Liver (tissue), 9 donors: ENCODE results near the gene TANGO2. TPM values are rescaled to one million over a fixed set of nuclear protein-coding genes. Genes with fewer than 3 reads are reported as not detected.

Experiments used
- DNase-seq: peaks from one replicate; pipeline ENCODE4 v3.0.0-alpha.2; 2017; ENCODE audit warnings: low spot score
- H3K27ac ChIP-seq, 2 donors: one replicate each; pipeline ENCODE4 v1.7.0; 2013; ENCODE audit warnings: inconsistent platforms in 2 of 2, low read length in 2 of 2, control low read depth in 1 of 2, low read depth in 1 of 2, mild to moderate bottlenecking in 1 of 2
- H3K27me3 ChIP-seq, 4 donors: one replicate each; pipeline versions ENCODE4 v1.6.1 to v1.7.0; 2013; ENCODE audit warnings: low read length in 3 of 4, inconsistent platforms in 1 of 4, mild to moderate bottlenecking in 1 of 4, moderate library complexity in 1 of 4; ENCODE audit not compliant: control insufficient read depth in 4 of 4, insufficient read depth in 4 of 4
- H3K36me3 ChIP-seq, 4 donors: one replicate each; pipeline versions ENCODE4 v1.6.1 to v1.7.0; 2013; ENCODE audit warnings: low read length in 3 of 4, mild to moderate bottlenecking in 3 of 4, low read depth in 1 of 4, moderate library complexity in 1 of 4; ENCODE audit not compliant: control insufficient read depth in 4 of 4, insufficient read depth in 3 of 4
- H3K4me1 ChIP-seq, 4 donors: one replicate each; pipeline versions ENCODE4 v1.6.1 to v1.7.0; 2013; ENCODE audit warnings: low read length in 3 of 4, mild to moderate bottlenecking in 3 of 4, moderate library complexity in 1 of 4; ENCODE audit not compliant: control insufficient read depth in 4 of 4, insufficient read depth in 4 of 4
- H3K4me3 ChIP-seq, 3 donors: one replicate each; pipeline versions ENCODE4 v1.6.1 to v1.7.0; 2013; ENCODE audit warnings: low read length in 3 of 3, control low read depth in 1 of 3, low read depth in 1 of 3, mild to moderate bottlenecking in 1 of 3
- H3K9ac ChIP-seq, 2 donors: one replicate each; pipeline ENCODE4 v1.7.0; 2013; ENCODE audit warnings: low read length in 2 of 2, mild to moderate bottlenecking in 2 of 2, moderate library complexity in 2 of 2, control low read depth in 1 of 2, low read depth in 1 of 2
- H3K9me3 ChIP-seq, 4 donors: one replicate each; pipeline versions ENCODE4 v1.6.1 to v1.7.0; 2013; ENCODE audit warnings: low read length in 3 of 4; ENCODE audit not compliant: control insufficient read depth in 4 of 4
- ATF3 ChIP-seq: IDR thresholded peaks from 2 replicates; pipeline ENCODE4 v1.6.1; 2016; ENCODE audit warnings: antibody characterized with exemption
- CTCF ChIP-seq: fragments of 150-350 bp; IDR thresholded peaks from 2 replicates; pipeline ENCODE4 v1.5.1; 2017; ENCODE audit warnings: improper control_type of control experiment, low read depth, low read length; ENCODE audit not compliant: missing input control
- EGR1 ChIP-seq, 2 donors: IDR thresholded peaks; 2 replicates each; pipeline ENCODE4 v1.6.1; 2016 to 2018; ENCODE audit warnings: antibody characterized with exemption in 2 of 2, low read depth in 2 of 2
- FOXA2 ChIP-seq: IDR thresholded peaks from 2 replicates; pipeline ENCODE4 v1.6.1; 2016; ENCODE audit warnings: antibody characterized with exemption
- JUND ChIP-seq, 2 donors: IDR thresholded peaks; 2 replicates each; pipeline ENCODE4 v1.6.1; 2016; ENCODE audit warnings: antibody characterized with exemption in 2 of 2
- NR2F2 ChIP-seq: IDR thresholded peaks from 2 replicates; pipeline ENCODE4 v1.6.1; 2016; ENCODE audit warnings: antibody characterized with exemption
- TAF1 ChIP-seq: conservative IDR thresholded peaks from 2 replicates; pipeline ENCODE4 v1.6.1; 2016; ENCODE audit warnings: antibody characterized with exemption, mild to moderate bottlenecking
- ZBTB33 ChIP-seq: IDR thresholded peaks from 2 replicates; pipeline ENCODE4 v1.6.1; 2016; ENCODE audit warnings: antibody characterized with exemption
- WGBS: extraction: QIAGEN DNeasy Blood & Tissue Kit; methylation state at CpG from one replicate; pipeline ENCODE4 v1.1.7; 2013; 5-methylcytosine and 5-hydroxymethylcytosine counted together
- polyA plus RNA-seq, 2 donors: library from polyadenylated mRNA; stranded (reverse) in 1 of 2; unstranded in 1 of 2; fragments of 200-250 nt in 1 of 2; fragments of >200 nt in 1 of 2; fragmentation: Nextera tagmentation in 1 of 2; extraction: Ambion mirVana in 1 of 2; gene quantifications; one replicate each; pipeline versions ENCODE4 v1.2.1 to v1.2.3, GENCODE V29; 2013 to 2015
- total RNA-seq, 2 donors: library from RNA; depleted of rRNA; stranded (reverse); fragments of >200 nt; gene quantifications; one replicate each; pipeline ENCODE4 v1.2.3, GENCODE V29; 2014
- TF ChIP-seq, protein P1 (sequence below): IDR thresholded peaks from 2 replicates; pipeline ENCODE4 v1.6.1; 2016; ENCODE audit warnings: antibody characterized with exemption
- TF ChIP-seq, protein P2 (sequence below): IDR thresholded peaks from 2 replicates; pipeline ENCODE4 v1.6.1; 2016; ENCODE audit warnings: antibody characterized with exemption, mild to moderate bottlenecking
- donor health status: healthy.
- donor health status: healthy.
- donor health status: healthy.
- donor health status: healthy.
- donor health status: healthy.

Gene TANGO2
- total and polyA plus RNA-seq, 4 donors: 10.8 to 153 (median 16.1) TPM

GRCh38 chr22:19982991-19983578 lies 37.8 kb upstream of the TANGO2 start:
- DNase-seq: no peak
- TF ChIP-seq CTCF (no peak), EGR1 (IDR thresholded peaks at IDR 0.05; ENCODE audit: low read depth in 2 of 2) (no peak), ZBTB33 (no peak), TAF1 (no peak)
- H3K27ac ChIP-seq: no peak overlapping the region
- H3K36me3 ChIP-seq: peaks cover 0 to 30% (median 4%) of the 10 kb centered on the region in 4 donors
- no peaks in the 10 kb centered on the region for H3K27me3 ChIP-seq
- peaks cover 2 to 20% (median 8%) of the 10 kb centered on the region in 4 donors for H3K4me1 ChIP-seq
- no peaks in the 10 kb centered on the region for H3K9me3 ChIP-seq
- H3K9ac ChIP-seq: no peak overlapping the region
- no peak overlapping the region for H3K4me3 ChIP-seq
- WGBS: 89% methylated on average over 8 of the region's 8 CpGs

- peaks cover 2 to 23% (median 8%) of the 10 kb centered on the region in 4 donors for H3K4me1 ChIP-seq
- no peak for DNase-seq
These were observed 37.2 kb upstream of the TANGO2 start for GRCh38 chr22:19983741-19984140.

More at GRCh38 chr22:19983741-19984140, 37.2 kb upstream of the TANGO2 start:
- no peaks in the 10 kb centered on the region for H3K27me3 ChIP-seq
- no peak overlapping the region for H3K4me3 ChIP-seq
- no peaks in the 10 kb centered on the region for H3K9me3 ChIP-seq
- H3K9ac ChIP-seq: no peak overlapping the region
- 76% methylated on average over 5 of the region's 5 CpGs for WGBS
- H3K36me3 ChIP-seq: peaks cover 0 to 25% (median 4%) of the 10 kb centered on the region in 4 donors
- TF ChIP-seq NR2F2 (no peak), ATF3 (no peak), TAF1 (no peak), JUND (IDR thresholded peaks at IDR 0.05) (no peak), FOXA2 (no peak)
- TF ChIP-seq, protein P1, sequence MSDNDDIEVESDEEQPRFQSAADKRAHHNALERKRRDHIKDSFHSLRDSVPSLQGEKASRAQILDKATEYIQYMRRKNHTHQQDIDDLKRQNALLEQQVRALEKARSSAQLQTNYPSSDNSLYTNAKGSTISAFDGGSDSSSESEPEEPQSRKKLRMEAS: no peak
- TF ChIP-seq, protein P2, sequence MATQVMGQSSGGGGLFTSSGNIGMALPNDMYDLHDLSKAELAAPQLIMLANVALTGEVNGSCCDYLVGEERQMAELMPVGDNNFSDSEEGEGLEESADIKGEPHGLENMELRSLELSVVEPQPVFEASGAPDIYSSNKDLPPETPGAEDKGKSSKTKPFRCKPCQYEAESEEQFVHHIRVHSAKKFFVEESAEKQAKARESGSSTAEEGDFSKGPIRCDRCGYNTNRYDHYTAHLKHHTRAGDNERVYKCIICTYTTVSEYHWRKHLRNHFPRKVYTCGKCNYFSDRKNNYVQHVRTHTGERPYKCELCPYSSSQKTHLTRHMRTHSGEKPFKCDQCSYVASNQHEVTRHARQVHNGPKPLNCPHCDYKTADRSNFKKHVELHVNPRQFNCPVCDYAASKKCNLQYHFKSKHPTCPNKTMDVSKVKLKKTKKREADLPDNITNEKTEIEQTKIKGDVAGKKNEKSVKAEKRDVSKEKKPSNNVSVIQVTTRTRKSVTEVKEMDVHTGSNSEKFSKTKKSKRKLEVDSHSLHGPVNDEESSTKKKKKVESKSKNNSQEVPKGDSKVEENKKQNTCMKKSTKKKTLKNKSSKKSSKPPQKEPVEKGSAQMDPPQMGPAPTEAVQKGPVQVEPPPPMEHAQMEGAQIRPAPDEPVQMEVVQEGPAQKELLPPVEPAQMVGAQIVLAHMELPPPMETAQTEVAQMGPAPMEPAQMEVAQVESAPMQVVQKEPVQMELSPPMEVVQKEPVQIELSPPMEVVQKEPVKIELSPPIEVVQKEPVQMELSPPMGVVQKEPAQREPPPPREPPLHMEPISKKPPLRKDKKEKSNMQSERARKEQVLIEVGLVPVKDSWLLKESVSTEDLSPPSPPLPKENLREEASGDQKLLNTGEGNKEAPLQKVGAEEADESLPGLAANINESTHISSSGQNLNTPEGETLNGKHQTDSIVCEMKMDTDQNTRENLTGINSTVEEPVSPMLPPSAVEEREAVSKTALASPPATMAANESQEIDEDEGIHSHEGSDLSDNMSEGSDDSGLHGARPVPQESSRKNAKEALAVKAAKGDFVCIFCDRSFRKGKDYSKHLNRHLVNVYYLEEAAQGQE: no peak
- no peak overlapping the region for H3K27ac ChIP-seq
